HCT116 (cell line): ENCODE measurements around the gene UCP2. TPM values are rescaled to one million over a fixed set of nuclear protein-coding genes. Genes with fewer than 3 reads are reported as not detected.

ENCODE experiments used
- ATAC-seq: fragments of 200-7000 bp; cut with Tn5 transposase; 2 replicates; pipeline ENCODE4 v1.9.1; 2020; ENCODE audit warnings: mild to moderate bottlenecking, moderate library complexity
- BruUV-seq: library from RNA; stranded (reverse); fragments of 400-500 nt; replicated peaks from 2 replicates; lab custom pipeline; 2021; lab: Mats Ljungman, UMichigan
- CTCF ChIA-PET: fragments of 300-600 bp; sonication (Branson Sonifier 250); formaldehyde crosslinking; loops from one replicate; lab custom pipeline; 2021; ENCODE audit warnings: antibody characterized with exemption; lab: Charles Lee
- POLR2A ChIA-PET: fragments of 300-600, 350-600 bp; sonication (Branson Sonifier 250); formaldehyde crosslinking; loops from one replicate; lab custom pipeline; 2021; ENCODE audit warnings: antibody characterized with exemption; lab: Charles Lee
- RAD21 ChIA-PET, 2 experiments: fragments of 300-600 bp; sonication (Branson Sonifier 250); formaldehyde crosslinking; loops; one replicate each; lab custom pipeline; 2023; ENCODE audit warnings: low total read pairs in 2 of 2; ENCODE audit not compliant: uncharacterized antibody in 2 of 2, unreplicated experiment in 2 of 2, low non-redundant PET in 1 of 2; lab: Charles Lee
- DNase-seq: peaks from one replicate; pipeline ENCODE4 v3.0.0-alpha.2; 2010; ENCODE audit warnings: low read depth, low spot score
- H2AFZ ChIP-seq: fragments of 200-600 bp; shearing (Covaris generic), sonication (generic); 2 replicates; pipeline ENCODE4 v1.6.1; 2017; ENCODE audit warnings: low read depth, mixed run types, mixed read lengths, antibody characterized with exemption, low read length; ENCODE audit not compliant: poor library complexity, severe bottlenecking
- H3K27ac ChIP-seq: 2 replicates; pipeline ENCODE4 v1.5.1; 2012; ENCODE audit warnings: low read depth, low read length
- H3K27me3 ChIP-seq: fragments of 200-600 bp; sonication (generic); 2 replicates; pipeline ENCODE4 v1.6.1; 2016; ENCODE audit warnings: mixed run types, low read length, mixed read lengths; ENCODE audit not compliant: insufficient read depth
- H3K36me3 ChIP-seq, 2 experiments: fragments of 200-500 bp in 1 of 2; fragments of 200-600 bp in 1 of 2; sonication (Bioruptor generic) in 1 of 2; sonication (generic) in 1 of 2; 2 replicates each; pipeline versions ENCODE4 v1.5.1 to v1.6.1; 2014 to 2016; ENCODE audit warnings: low read length in 2 of 2, inconsistent platforms in 1 of 2, mixed read lengths in 1 of 2, mixed run types in 1 of 2; ENCODE audit not compliant: insufficient read depth in 2 of 2, control insufficient read depth in 1 of 2
- H3K4me1 ChIP-seq, 2 experiments: fragments of 200-600 bp in 1 of 2; sonication (generic) in 1 of 2; 2 replicates each; pipeline versions ENCODE4 v1.5.1 to v1.6.1; 2012 to 2017; ENCODE audit warnings: low read length in 2 of 2, inconsistent platforms in 1 of 2, mild to moderate bottlenecking in 1 of 2, mixed read lengths in 1 of 2, mixed run types in 1 of 2, moderate library complexity in 1 of 2; ENCODE audit not compliant: insufficient read depth in 2 of 2, control insufficient read depth in 1 of 2
- H3K4me2 ChIP-seq: fragments of 200-600 bp; sonication (generic); 2 replicates; pipeline ENCODE4 v1.6.1; 2017; ENCODE audit warnings: mixed run types, low read length, mixed read lengths
- H3K4me3 ChIP-seq, 2 experiments: fragments of 200-600 bp in 1 of 2; sonication (generic) in 1 of 2; replicated peaks in 1 of 2; 2 replicates each; pipeline ENCODE4 v1.5.1; 2011 to 2016; ENCODE audit warnings: low read length in 2 of 2, control low read depth in 1 of 2, low read depth in 1 of 2, mild to moderate bottlenecking in 1 of 2, mixed read lengths in 1 of 2, mixed run types in 1 of 2
- H3K79me2 ChIP-seq: fragments of 200-600 bp; sonication (generic); 2 replicates; pipeline ENCODE4 v1.6.1; 2017; ENCODE audit warnings: mild to moderate bottlenecking, mixed run types, low read length, moderate library complexity, mixed read lengths; ENCODE audit not compliant: insufficient read depth
- H3K9ac ChIP-seq: fragments of 200-600 bp; sonication (generic); 2 replicates; pipeline ENCODE4 v1.6.1; 2016; ENCODE audit warnings: low read length, mixed read lengths
- H3K9me2 ChIP-seq: fragments of 200-600 bp; sonication (generic), shearing (Covaris generic); 2 replicates; pipeline ENCODE4 v1.6.1; 2017; ENCODE audit warnings: mixed run types, mild to moderate bottlenecking, moderate library complexity; ENCODE audit not compliant: insufficient read depth
- H3K9me3 ChIP-seq, 2 experiments: fragments of 200-500 bp in 1 of 2; fragments of 200-600 bp in 1 of 2; sonication (Bioruptor generic) in 1 of 2; sonication (generic) in 1 of 2; 2 replicates each; pipeline ENCODE4 v1.6.1; 2014 to 2017; ENCODE audit warnings: low read length in 2 of 2, mixed read lengths in 2 of 2, inconsistent platforms in 1 of 2, low read depth in 1 of 2, mild to moderate bottlenecking in 1 of 2, mixed run types in 1 of 2, moderate library complexity in 1 of 2; ENCODE audit not compliant: control insufficient read depth in 1 of 2, insufficient read depth in 1 of 2
- H4K20me1 ChIP-seq: fragments of 200-600 bp; sonication (generic), shearing (Covaris generic); 2 replicates; pipeline ENCODE4 v1.6.1; 2017; ENCODE audit warnings: mixed run types, mild to moderate bottlenecking, moderate library complexity; ENCODE audit not compliant: insufficient read depth
- ELF1 ChIP-seq: IDR thresholded peaks from 2 replicates; pipeline ENCODE4 v1.6.1; 2012; ENCODE audit warnings: low read depth, borderline replicate concordance
- EZH2phosphoT487 ChIP-seq: fragments of 200-600 bp; IDR thresholded peaks from 2 replicates; pipeline ENCODE4 v1.6.1; 2018; ENCODE audit warnings: antibody characterized with exemption, borderline replicate concordance
- FOSL1 ChIP-seq: IDR thresholded peaks from 2 replicates; pipeline ENCODE4 v1.6.1; 2012; ENCODE audit warnings: low read depth
- POLR2A ChIP-seq: IDR thresholded peaks from 2 replicates; pipeline ENCODE4 v1.7.0; 2011; ENCODE audit warnings: borderline replicate concordance; ENCODE audit not compliant: insufficient read depth, insufficient read length; ENCODE audit errors: extremely low read depth
- POLR2AphosphoS5 ChIP-seq: IDR thresholded peaks from 2 replicates; pipeline ENCODE4 v1.6.1; 2011; ENCODE audit warnings: mild to moderate bottlenecking, low read depth, low read length, moderate library complexity
- RAD21 ChIP-seq: IDR thresholded peaks from 2 replicates; pipeline ENCODE4 v1.6.1; 2012; ENCODE audit warnings: low read depth, mild to moderate bottlenecking
- SIN3A ChIP-seq: IDR thresholded peaks from 2 replicates; pipeline ENCODE4 v1.6.1; 2012; ENCODE audit warnings: low read depth
- YY1 ChIP-seq: IDR thresholded peaks from 2 replicates; pipeline ENCODE4 v1.6.1; 2011; ENCODE audit warnings: low read length, low read depth, moderate library complexity, mild to moderate bottlenecking; ENCODE audit not compliant: insufficient replicate concordance; ENCODE audit errors: extremely low read depth
- ZFX ChIP-seq: fragments of 450-650 bp; IDR thresholded peaks from 2 replicates; pipeline ENCODE4 v1.6.1; 2017
- ZNF274 ChIP-seq: fragments of 200-500 bp; sonication (Bioruptor generic); IDR thresholded peaks from 2 replicates; pipeline ENCODE4 v1.6.1; 2014; ENCODE audit warnings: mild to moderate bottlenecking, low read depth, low read length, inconsistent platforms
- intact Hi-C: fragments of 100-400 bp; cut with micrococcal nuclease; formaldehyde crosslinking; loops from 2 replicates; pipeline ENCODE4 v1.10.0; 2022
- total RNA-seq: library from RNA; stranded (reverse); gene quantifications from one replicate; pipeline ENCODE4 v1.2.1, GENCODE V29; 2021; ENCODE audit not compliant: unreplicated experiment
- TF ChIP-seq, protein P1 (sequence below): IDR thresholded peaks from 2 replicates; pipeline ENCODE4 v1.6.1; 2012
- TF ChIP-seq, protein P2 (sequence below): IDR thresholded peaks from 2 replicates; pipeline ENCODE4 v1.6.1; 2012; ENCODE audit warnings: low read depth

Gene UCP2
- total RNA-seq, 1 experiment from 2014 or later, result 20.4 TPM

DNA sequence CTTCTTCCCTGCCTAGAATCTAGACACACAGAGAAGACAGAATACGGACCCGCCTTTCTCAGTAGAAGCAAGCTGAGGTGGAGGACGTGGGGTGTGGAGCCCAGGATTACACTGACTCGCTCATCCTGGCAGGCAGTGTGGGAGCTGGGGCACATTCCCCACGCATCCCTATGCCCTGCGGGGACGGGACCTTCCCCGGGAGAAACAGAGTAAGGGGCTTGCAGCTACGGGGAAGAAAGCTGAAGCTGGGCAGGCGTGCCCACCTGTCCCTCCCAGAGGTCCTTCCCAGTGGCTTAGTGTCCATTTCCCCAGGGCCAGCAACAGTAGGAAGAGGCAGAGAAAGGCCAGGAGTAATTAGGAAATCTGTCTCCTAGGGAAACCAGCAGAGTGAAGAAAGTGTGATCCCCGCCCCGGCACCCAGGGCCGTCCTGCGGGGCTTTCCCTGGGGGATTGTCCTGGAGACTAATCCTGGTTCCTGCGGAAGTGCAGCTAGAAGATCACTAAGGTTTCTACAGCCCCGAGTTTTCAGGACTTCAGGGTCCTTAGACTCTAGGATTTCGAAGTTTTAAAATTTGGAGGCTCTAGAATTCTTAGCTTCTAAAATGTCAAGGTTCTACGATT, 24.0 kb downstream of the UCP2 start:
- H3K36me3 ChIP-seq, result no peaks in the 10 kb centered on the region
- H3K79me2 ChIP-seq, result no peaks in the 10 kb centered on the region
- no peaks in the 10 kb centered on the region for H3K27me3 ChIP-seq
- no peaks in the 10 kb centered on the region for H4K20me1 ChIP-seq
- TF ChIP-seq YY1, result no peak
- no peak for TF ChIP-seq ZFX
- TF ChIP-seq, protein P1, sequence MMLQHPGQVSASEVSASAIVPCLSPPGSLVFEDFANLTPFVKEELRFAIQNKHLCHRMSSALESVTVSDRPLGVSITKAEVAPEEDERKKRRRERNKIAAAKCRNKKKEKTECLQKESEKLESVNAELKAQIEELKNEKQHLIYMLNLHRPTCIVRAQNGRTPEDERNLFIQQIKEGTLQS, result no peak
- no peak for TF ChIP-seq RAD21
- TF ChIP-seq POLR2A, result no peak
- TF ChIP-seq FOSL1, result no peak
- TF ChIP-seq SIN3A, result no peak
- no peak for TF ChIP-seq POLR2AphosphoS5
- TF ChIP-seq ZNF274, result no peak
- TF ChIP-seq EZH2phosphoT487, result no peak
- TF ChIP-seq, protein P2, sequence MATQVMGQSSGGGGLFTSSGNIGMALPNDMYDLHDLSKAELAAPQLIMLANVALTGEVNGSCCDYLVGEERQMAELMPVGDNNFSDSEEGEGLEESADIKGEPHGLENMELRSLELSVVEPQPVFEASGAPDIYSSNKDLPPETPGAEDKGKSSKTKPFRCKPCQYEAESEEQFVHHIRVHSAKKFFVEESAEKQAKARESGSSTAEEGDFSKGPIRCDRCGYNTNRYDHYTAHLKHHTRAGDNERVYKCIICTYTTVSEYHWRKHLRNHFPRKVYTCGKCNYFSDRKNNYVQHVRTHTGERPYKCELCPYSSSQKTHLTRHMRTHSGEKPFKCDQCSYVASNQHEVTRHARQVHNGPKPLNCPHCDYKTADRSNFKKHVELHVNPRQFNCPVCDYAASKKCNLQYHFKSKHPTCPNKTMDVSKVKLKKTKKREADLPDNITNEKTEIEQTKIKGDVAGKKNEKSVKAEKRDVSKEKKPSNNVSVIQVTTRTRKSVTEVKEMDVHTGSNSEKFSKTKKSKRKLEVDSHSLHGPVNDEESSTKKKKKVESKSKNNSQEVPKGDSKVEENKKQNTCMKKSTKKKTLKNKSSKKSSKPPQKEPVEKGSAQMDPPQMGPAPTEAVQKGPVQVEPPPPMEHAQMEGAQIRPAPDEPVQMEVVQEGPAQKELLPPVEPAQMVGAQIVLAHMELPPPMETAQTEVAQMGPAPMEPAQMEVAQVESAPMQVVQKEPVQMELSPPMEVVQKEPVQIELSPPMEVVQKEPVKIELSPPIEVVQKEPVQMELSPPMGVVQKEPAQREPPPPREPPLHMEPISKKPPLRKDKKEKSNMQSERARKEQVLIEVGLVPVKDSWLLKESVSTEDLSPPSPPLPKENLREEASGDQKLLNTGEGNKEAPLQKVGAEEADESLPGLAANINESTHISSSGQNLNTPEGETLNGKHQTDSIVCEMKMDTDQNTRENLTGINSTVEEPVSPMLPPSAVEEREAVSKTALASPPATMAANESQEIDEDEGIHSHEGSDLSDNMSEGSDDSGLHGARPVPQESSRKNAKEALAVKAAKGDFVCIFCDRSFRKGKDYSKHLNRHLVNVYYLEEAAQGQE, result no peak
- TF ChIP-seq ELF1, result no peak
- H3K4me2 ChIP-seq, result no peak overlapping the region
- ChIA-PET POLR2A (no interaction called here), CTCF (no interaction called here), RAD21 (no interaction called here)
- ATAC-seq, result no peak
- BruUV-seq, result no TSS peak
- DNase-seq, result no peak
- intact Hi-C loops, result no loop called here
- H3K4me3 ChIP-seq, result no peak overlapping the region
- H3K9me3 ChIP-seq, result no peaks in the 10 kb centered on the region
- H3K27ac ChIP-seq, result no peak overlapping the region
- H3K9ac ChIP-seq, result no peak overlapping the region
- H3K9me2 ChIP-seq, result no peaks in the 10 kb centered on the region
- H2AFZ ChIP-seq, result no peak overlapping the region
- peaks cover 7 to 13% of the 10 kb centered on the region in 2 experiments; a peak in 3 of 4 replicates for H3K4me1 ChIP-seq
